Inflammatory macrophage treated with lipopolysaccharide for 1 hour (primary cell): ENCODE results near the gene MAP7D1.
"Not testable (repeated sequence)": the region's sequence is repeated elsewhere in the genome, so short reads cannot be mapped to it uniquely, and the experiment has no call there.

Source experiments
- DNase-seq, 2 donors: peaks; one replicate each; pipeline ENCODE4 v3.0.0-alpha.2; 2020 to 2022

The MAP7D1 gene

GRCh38 chr1:36154335-36154734 lies 1.6 kb upstream of the MAP7D1 start:
- DNase-seq = no peak

DNA sequence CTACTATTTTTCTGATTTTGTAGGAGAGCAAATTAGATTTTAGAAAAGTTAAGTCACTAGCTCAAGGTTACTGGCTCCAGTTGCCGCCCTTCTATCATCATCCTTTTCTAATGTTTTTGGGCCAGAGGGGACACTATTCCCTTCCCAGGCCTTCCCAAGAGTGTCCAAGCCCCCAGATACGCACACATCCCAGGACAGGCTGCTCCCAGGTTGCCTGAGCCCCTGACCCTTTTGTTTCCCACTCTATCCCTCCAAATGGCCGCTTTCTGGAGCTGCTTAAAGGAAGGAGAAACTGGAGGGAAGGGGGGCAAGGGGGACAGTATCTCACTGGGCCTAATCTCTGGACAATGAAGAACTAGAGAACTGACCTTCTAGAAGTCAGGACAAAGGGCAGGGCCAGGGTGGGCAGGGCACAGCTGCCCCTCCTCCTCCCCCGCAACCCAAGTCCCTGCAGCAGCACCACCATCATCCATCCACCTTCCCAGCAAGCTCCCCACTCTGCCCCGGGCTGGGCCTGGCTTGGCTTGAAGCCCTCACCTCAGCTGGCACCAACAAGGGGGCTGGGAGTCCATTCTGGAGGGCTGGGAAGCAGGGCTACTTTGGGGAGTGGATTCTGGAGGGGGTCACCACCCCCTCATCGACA lies 1.1 kb upstream of the MAP7D1 start:
- DNase-seq = no peak

- peak; percentile 50 for DNase-seq
Observed at GRCh38 chr1:36156329-36157114, 562 bp downstream of the MAP7D1 start.

GRCh38 chr1:36157115-36157903 lies 1.3 kb downstream of the MAP7D1 start:
- peak in 1 of 2 donors; percentile 50 for DNase-seq

DNA sequence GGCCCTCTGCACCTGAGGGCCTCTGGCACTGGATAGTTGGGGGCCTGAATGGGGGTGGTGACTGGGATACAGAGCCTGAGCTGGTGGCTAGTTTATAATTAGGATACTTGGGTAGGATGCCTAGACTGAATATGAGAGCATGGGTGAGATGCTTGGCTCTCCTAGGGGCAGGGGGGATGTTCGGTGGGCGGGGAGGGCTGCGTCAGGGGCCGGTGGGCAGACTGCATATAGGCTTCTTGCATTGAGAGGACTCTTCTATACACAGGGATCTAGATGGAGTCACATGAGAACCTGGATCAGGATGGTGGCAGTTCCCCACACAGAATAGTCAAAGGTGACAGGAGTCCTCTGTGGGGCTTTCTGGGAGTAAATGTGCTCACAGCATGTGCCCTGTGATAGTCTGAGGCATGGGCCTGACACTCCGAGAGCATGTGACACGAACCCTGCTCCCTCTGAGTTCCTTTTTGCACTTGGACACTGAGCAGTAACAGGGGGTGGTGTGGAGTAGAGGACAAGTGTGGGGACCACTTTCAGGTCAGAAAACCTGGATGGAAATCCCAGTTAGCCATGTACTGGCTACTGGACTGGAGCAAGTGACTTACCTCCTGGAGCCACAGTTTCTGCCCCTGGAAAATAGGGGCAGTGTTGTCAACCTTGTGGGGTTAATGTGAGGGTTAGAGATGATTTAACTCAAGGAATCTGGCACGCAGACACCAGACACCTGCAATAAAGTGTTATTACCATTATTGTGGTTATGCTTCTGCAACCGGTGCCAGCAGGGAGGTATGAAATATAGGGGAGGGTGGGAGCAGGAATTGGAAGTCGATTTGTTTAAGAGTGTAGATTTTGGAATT lies 2.2 kb downstream of the MAP7D1 start:
- DNase-seq = peak in 1 of 2 donors; percentile 42

GRCh38 chr1:36158827-36159252 lies 2.9 kb downstream of the MAP7D1 start:
- not testable (repeated sequence) for DNase-seq

DNA sequence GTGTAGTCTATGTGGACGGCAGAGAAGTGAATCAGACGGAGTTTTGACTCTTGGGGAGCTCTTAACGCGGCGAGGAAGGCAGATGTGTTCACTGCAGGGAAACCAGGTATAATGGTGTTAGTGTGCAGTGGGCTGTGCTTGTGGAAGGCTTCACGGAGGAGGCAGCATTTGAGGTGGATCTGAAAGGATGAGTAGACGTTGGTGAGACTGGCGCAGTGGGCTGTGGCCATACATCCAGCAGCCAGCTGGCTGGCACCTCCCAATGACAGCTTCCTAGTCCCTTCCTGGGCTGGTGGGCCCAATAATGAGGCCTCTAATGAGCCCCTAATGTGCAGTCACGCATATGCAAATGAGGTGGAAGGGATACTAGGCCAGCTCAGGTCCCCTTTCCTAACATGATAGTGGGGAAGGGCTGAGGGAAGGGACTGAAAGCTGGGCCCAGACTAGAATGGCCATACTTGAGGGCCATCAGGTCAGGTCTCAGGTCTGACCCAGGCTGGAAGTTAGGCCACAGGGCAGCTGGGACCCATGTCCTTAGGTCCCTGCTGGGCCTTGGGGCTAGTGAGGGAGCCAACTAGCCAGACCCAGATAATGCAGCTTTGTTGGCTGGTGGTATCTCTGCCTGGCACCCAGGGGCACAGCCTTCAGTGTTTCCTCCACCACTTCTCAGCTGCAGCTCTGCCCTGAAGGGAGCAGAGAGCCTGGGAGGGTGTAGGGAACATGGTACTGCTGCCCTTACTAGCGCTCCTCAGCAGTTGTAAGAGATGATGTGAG lies 3.8 kb downstream of the MAP7D1 start:
- no peak for DNase-seq

DNA sequence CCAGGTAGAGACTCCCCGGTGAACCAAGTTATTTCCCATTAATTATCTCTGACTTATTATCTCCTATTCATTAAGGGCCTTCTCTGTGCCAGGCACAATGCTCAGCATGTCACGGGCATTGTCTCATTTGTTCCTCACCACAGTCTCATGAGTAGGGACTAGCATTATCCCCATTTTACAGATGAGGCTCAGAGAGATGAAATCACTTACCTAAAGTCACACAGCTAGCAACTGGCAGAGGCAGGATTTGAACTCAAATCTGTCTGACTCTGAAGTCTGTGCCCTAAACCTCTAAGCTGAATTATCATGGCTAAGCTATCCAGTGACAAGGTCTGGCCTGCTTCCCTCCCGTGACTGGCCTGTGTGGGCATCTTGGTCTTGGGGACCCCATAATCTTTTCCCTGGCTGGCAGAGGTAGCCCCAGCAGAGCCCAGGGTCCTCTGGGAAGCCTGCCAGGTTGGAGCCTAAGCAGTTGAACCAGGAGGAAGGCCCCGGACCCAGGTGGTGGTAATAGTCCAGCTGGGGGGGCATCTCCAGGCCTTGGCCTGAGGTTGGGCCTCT lies 4.5 kb downstream of the MAP7D1 start:
- DNase-seq = no peak

DNA sequence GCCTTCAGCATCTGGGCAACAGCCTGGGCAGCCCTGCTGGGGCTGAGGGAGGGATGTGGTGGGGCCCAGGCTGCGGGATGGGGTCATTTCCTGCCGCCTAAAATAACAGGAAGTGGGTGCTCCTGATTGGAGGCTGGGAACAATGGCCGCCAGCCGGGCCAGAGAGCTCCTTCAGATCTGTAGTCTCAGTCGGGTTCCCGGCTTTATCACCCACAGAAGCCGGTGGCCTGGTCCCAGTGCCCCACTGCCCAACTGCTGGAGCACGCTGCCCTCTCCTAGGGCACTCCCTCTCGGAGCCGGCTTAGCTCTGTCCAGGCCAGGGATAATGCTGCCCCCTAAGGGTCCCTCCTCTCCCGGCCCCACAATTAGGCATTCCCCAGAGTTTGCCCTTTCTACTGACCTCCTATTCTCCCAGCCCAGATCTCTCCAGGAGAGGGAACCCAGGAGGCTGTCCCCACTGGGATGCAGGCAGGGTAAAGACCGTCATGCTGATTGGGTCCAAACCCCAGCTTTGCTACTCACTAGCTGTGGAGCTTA lies 5.1 kb downstream of the MAP7D1 start:
- peak; percentile 53 to 64 for DNase-seq

DNA sequence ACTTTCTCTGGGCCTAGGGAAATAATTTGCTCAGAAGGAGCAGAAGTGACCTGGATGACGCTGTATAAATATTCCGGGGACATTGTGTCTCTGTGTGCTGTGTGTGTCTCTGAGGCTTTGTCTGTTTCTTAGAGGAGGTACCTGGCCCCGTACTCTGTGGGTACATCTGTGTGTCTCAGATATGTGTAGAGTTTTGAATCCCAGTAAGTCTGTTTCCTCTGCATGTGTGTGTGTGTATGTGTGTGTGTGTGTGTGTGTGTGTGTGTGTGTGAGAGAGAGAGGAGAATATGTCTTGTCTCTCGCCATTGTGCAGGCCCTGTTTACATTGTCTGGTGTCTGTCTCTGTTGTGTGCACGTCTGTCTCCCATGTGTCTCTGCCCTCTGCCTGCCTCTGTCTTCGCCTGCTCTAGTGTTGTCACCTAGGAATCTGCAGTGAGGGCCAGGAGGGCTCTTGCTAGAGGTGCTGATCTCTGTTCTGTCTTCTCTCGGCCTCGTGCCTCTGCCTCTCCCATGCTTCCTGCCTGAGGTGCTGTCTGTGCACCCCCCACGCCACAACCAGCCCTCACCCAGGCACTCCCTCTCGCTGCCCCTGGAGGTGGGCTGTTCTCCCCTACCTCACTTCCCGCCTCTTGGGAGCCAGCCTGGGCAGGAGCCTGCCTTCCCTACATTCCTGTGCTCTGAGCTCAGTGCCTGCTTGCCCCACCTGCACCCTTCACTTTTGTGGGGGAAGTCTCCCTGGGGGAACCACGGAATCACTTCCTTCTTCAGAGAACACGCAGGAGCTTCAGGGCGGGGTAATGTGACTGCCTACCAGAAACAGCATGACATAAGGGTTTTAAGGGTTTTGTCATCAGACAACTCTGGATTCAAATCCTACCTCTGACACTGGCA lies 5.9 kb downstream of the MAP7D1 start:
- DNase-seq = peak; percentile 70 to 83

DNA sequence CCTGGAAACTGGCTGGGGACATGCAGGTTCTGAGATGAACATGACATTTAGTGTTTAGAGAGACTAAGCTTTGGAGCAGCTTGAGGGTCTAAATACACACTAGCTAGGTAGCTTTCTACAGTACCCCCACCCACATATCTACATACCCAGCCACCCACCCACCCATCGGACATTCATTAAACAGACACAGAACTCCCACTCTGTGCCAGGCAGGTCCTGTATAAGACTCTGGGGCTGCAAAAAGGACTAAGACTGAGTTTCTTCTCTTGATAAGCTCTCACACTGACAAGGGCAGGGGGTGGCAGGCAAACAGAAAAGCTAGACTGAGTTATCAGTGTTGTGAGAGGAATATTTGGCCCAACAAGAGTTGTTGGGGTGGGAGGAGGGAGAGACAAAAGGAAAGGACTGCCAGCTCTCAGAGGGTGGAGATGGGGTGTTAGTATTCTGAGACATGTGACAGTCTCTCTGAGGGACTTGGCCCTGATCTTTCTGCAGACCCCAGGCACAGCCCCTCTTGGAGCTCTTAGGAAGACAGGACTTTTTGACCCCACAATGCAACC lies 6.8 kb downstream of the MAP7D1 start:
- no peak for DNase-seq

DNA sequence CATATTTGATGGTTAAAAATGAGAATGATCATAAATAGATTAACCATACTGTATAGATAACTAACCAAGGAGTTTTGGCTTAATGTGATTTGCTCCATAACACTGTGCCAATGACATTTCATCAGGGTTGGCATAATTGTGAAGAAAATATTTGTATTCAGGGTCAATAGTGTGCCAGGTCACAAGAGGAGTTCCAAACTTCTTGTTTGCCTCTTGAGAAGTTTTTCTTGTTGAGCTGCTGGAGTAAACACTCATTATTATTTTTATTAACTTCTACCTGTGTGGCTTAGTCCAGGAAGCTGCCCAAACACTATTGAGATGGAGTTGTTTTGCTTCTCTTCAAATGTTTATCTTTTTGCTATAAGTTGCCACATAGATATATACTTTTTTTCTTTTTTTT lies 7.5 kb downstream of the MAP7D1 start:
- DNase-seq = no peak

GRCh38 chr1:36164361-36164760 lies 8.4 kb downstream of the MAP7D1 start:
- peak in 1 of 2 donors; percentile 43 for DNase-seq

DNA sequence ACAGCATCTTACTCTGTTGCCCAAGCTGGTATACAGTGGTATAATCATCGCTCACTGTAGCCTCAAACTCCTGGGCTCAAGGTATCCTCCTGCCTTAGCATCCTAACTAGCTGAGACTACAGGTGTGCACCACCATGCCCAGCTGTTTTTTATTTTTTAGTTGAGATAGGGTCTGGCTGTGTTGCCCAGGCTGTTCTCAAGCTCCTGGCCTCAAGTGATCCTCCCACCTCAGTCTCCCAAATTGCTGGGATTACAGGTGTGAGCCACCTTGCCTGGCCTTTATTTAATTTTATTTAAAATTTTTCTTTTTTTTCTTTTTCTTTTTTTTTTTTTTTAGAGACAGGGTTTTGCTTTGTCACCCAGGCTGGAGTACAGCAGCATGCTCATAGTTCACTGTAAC lies 9.2 kb downstream of the MAP7D1 start:
- DNase-seq = no peak

DNA sequence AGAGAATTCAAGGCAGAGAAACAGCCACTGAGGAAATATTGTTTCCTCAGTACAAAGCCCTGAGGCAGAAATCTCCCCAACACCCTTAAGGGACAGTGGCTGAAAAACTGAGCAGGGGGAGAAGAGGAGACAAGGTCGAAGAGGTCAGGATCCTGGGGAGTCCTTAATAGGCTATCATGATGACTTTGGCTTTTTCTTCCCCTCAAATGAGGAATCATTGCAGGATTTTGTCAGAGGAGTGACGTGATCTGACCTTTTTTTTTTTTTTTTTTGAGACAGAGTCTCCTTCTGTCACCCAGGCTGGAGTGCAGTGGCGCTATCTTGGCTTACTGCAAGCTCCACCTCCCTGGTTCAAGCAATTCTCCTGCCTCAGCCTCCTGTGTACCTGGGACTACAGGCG lies 10.2 kb downstream of the MAP7D1 start:
- DNase-seq = peak; percentile 55 to 62

DNA sequence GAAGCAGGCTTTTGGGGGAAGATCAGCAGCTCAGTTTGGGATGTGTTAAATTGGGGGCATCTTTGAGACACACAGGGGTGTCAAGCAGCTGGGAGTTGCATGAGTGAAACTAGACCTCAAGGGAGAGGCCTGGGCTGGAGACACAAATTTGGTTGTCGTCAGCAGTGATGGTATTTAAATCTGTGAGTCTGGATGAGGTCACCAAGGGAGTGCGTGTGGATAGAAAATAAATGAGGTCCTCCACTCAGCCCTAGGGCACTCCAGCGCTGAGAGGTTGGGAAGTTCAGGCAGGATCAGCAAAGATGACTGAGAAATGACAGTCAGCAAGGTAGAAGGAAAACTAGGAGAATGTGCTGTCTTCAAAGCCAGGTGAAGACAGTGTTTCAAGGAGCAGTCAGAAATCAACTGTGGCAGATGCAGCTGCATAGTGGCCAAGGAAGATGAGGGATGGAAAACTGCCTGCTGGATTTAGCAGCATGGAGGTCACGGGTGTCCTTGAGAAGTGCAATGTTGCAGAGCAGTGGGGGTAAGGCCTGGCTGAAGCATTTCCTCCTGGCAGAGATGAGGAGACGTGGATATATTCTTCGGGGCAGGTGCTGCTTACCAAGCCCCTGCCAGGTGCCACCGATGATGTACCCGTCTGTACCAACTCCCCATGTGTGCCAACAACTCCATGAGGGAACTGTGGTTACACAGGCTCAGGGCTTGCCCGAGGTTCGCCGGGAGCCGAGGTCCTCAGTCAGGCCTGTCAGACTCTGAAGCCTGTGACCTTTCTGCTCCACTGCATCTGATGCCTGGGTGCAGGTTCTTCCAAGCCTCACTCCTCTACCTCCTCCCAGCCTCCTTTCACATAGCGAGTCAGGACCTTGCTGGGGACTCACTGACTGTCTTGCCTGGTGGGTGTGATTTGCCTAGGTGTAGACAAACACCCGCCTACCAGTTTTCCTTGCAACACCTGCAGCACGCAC lies 11.3 kb downstream of the MAP7D1 start:
- no peak for DNase-seq

GRCh38 chr1:36168514-36168913 lies 12.6 kb downstream of the MAP7D1 start:
- no peak for DNase-seq

GRCh38 chr1:36170643-36171412 lies 14.9 kb downstream of the MAP7D1 start:
- no peak for DNase-seq
